ENCODE results near the gene FIBCD1.

The FIBCD1 gene

GRCh38 chr9:130985606-130986162 is 46.6 kb upstream of the FIBCD1 start:
- Histone ChIP-seq H3K27me3 (replicated peaks; ENCODE audit: control insufficient read depth, insufficient read depth, low read length) (no peaks in the 10 kb centered on the region), H3K4me3 (replicated peaks; ENCODE audit: low read depth, low read length) (no peak overlapping the region), H3K36me3 (ENCODE audit: control insufficient read depth, insufficient read depth, low read length) (no peaks in the 10 kb centered on the region)
- TF ChIP-seq CTCF (IDR thresholded peaks at IDR 0.05; ENCODE audit: insufficient read depth, low read length, poor library complexity, severe bottlenecking), result no peak
- no peak for DNase-seq (ENCODE audit: extremely low read depth, insufficient read length)

GRCh38 chr9:130985029-130985428 is 46.0 kb upstream of the FIBCD1 start:
- no peak for TF ChIP-seq CTCF (IDR thresholded peaks at IDR 0.05; ENCODE audit: insufficient read depth, low read length, poor library complexity, severe bottlenecking)
- H3K27me3 ChIP-seq (replicated peaks; ENCODE audit: control insufficient read depth, insufficient read depth, low read length), result no peaks in the 10 kb centered on the region; the same call in 1 of the 2 replicates
- no peak overlapping the region for H3K4me3 ChIP-seq (replicated peaks; ENCODE audit: low read depth, low read length)

GRCh38 chr9:130984521-130984920 is 45.5 kb upstream of the FIBCD1 start:
- H3K36me3 ChIP-seq (ENCODE audit: control insufficient read depth, insufficient read depth, low read length), result no peaks in the 10 kb centered on the region
- H3K27me3 ChIP-seq (replicated peaks; ENCODE audit: control insufficient read depth, insufficient read depth, low read length), result no peaks in the 10 kb centered on the region; the same call in none of the 2 replicates
- H3K4me3 ChIP-seq (replicated peaks; ENCODE audit: low read depth, low read length), result no peak overlapping the region
- DNase-seq (ENCODE audit: extremely low read depth, insufficient read length), result no peak
- no peak for TF ChIP-seq CTCF (IDR thresholded peaks at IDR 0.05; ENCODE audit: insufficient read depth, low read length, poor library complexity, severe bottlenecking)

More at GRCh38 chr9:130985029-130985428, 46.0 kb upstream of the FIBCD1 start:
- H3K36me3 ChIP-seq (ENCODE audit: control insufficient read depth, insufficient read depth, low read length), result no peaks in the 10 kb centered on the region
- DNase-seq (ENCODE audit: extremely low read depth, insufficient read length), result no peak

GRCh38 chr9:130983970-130984369 is 44.9 kb upstream of the FIBCD1 start:
- Histone ChIP-seq H3K4me3 (replicated peaks; ENCODE audit: low read depth, low read length) (no peak overlapping the region), H3K27me3 (replicated peaks; ENCODE audit: control insufficient read depth, insufficient read depth, low read length) (no peaks in the 10 kb centered on the region; the same call in none of the 2 replicates), H3K36me3 (ENCODE audit: control insufficient read depth, insufficient read depth, low read length) (no peaks in the 10 kb centered on the region)
- TF ChIP-seq CTCF (IDR thresholded peaks at IDR 0.05; ENCODE audit: insufficient read depth, low read length, poor library complexity, severe bottlenecking), result no peak
- DNase-seq (ENCODE audit: extremely low read depth, insufficient read length), result no peak

- H3K27me3 ChIP-seq (replicated peaks; ENCODE audit: control insufficient read depth, insufficient read depth, low read length), result no peaks in the 10 kb centered on the region; the same call in none of the 2 replicates
- no peak overlapping the region for H3K4me3 ChIP-seq (replicated peaks; ENCODE audit: low read depth, low read length)
- no peak for TF ChIP-seq CTCF (IDR thresholded peaks at IDR 0.05; ENCODE audit: insufficient read depth, low read length, poor library complexity, severe bottlenecking)
- DNase-seq (ENCODE audit: extremely low read depth, insufficient read length), result no peak
- H3K36me3 ChIP-seq (ENCODE audit: control insufficient read depth, insufficient read depth, low read length), result no peaks in the 10 kb centered on the region
Observed at GRCh38 chr9:130983359-130983670, 44.3 kb upstream of the FIBCD1 start.

Measured in GM06990 (cell line).